Measurements from ENCODE around the gene LDB3.
A peak's percentile ranks its signal among the peaks of the same experiment; 100 is the strongest.
"Not testable (repeated sequence)": the region's sequence is repeated elsewhere in the genome, so short reads cannot be mapped to it uniquely, and the experiment has no call there.

Gene LDB3

DNA sequence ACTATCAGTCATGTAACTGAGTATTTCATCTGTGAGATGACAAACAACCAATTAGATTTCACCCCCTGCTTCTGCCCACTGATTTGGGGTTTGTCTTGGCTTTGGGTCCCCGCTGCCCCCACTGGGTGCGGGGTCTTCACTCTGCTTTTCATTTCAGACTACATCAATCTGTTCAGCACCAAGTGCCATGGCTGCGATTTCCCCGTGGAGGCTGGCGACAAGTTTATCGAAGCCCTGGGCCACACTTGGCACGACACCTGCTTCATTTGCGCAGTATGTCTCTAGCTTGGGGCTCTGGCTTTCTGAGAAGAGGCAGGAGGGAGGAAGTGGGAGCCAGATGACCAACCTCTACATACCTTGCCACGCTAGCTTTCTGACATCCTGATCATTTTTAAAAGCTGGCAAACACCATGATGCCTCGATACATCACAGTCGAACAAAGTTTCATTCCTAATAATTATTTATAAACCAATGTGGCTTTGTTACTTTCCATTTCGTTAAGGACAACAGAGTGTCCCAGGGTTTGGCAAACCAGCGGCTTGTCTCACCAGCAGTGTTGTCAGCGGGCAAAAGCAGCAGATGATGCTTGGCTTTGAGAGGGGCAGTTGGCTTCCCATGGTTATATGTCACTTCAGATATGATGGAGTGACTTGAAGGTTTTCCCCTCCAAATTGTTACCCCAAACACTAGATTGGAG, 57.8 kb downstream of the LDB3 start:
- no peak for DNase-seq (ENCODE audit: insufficient read length, low spot score)
- FAIRE-seq, result no peak

DNA sequence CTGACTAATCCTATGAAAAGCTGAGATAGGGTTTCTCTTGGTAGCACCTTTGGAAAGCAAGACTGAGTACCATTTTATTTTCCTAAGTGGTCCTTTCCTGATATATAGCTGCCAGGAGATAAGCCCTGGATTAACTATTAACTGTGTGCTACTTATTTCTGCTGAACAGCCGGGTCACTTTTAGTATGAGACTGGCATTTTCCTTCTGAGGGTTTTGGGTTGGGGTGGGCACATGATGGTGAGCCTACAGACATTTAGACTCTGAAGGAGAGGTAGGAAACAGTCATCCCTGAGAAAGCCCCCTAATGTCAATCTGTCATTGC, 58.3 kb downstream of the LDB3 start:
- no peak for FAIRE-seq
- DNase-seq (ENCODE audit: insufficient read length, low spot score), result no peak

DNA sequence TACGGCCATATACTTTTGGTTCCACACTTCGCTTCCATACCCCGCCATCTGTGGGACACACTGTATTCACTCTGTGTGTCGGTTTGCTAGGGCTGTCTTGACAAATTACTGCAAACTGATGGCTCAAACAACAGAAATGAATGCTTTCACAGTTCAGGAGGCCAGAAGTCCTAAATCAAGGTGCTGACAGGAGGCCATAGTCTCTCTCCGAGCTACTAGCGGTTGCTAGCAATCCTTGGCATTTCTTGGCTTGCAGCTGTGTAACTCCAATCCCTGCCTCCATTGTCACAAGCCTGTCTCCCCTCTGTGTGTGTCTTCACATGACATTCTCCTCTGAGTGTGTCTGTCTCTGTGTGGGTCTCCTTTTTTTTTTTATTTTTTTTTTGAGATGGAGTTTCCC, 59.2 kb downstream of the LDB3 start:
- DNase-seq (ENCODE audit: insufficient read length, low spot score), result no peak

DNA sequence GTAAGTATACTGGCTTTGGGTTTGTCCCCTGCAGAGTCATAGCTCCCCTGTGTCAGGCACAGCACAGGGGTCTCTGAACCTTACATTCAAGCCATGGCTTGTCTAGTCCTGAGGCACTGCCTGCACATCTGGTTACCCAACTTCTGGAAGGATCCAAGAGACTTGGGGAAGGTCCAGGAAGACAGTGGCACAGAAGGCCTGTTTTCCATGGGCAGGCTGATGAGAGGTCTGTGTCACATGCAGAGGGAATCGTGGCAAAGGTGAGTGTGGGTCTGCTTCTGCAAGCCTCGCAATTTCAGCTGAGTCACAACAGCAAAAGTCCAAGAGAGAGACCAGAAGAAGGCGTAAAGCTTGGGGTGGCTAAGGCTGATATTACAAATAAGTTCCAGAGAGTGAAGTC, 59.7 kb downstream of the LDB3 start:
- FAIRE-seq (no peak), DNase-seq (ENCODE audit: insufficient read length, low spot score) (no peak)

More for the DNA sequence above, 59.2 kb downstream of the LDB3 start:
- FAIRE-seq, result no peak

DNA sequence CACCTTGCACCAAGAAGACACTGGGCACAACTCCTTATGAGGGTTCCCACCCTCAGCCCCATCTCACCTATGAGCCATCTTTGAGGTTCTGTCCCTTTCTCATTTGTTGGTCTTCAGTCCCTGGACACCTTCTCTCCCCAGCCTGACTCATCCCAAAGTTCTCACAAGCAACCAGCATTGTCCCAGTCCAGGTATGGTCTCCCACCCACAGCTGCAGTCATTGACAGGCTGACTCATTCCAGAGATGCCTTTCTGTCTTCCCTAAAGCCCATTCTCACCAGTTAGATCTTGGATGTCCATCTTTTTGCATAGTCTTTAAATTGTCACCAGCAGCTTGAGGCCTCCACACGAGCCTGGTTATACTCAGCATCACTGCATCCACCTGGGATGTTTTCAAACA, 61.4 kb downstream of the LDB3 start:
- no peak for DNase-seq (ENCODE audit: insufficient read length, low spot score)
- FAIRE-seq, result no peak

DNA sequence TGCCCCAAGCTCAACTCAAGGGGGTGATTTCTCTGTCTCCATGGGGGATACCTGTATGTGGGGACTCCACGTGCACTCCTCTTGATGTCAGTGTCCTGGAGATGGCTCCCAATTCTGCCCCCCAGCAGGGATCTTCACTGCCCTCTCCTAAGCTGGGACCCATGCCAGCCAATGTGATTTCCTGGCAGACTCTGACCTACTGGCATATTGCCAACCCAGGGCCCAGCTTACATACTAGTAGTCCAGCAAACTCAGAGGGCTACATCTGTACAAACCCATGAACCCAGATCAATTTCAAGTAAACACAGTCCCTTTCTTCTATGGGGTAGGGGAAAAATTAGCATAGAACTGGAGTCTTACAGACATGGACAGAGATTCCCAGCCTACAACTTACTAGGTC, 61.9 kb downstream of the LDB3 start:
- no peak for DNase-seq (ENCODE audit: insufficient read length, low spot score)
- FAIRE-seq, result no peak

DNA sequence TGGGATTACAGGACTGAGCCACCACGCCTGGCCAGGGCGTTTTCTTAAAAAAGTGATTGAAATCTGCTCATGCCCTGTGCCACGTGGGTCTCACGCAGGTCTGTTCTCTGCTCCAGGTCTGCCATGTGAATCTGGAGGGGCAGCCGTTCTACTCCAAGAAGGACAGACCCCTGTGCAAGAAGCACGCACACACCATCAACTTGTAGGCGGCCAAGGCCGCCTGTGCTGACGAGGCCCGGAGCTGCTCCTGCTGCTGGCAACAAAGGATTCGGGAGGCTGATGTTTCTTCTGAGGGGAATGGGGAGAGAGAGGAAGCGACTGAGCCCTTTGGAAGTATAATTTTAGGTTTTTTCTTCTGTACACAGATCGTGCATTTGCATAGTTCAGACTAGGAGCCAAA, 64.5 kb downstream of the LDB3 start:
- no peak for DNase-seq (ENCODE audit: insufficient read length, low spot score)
- FAIRE-seq, result no peak

DNA sequence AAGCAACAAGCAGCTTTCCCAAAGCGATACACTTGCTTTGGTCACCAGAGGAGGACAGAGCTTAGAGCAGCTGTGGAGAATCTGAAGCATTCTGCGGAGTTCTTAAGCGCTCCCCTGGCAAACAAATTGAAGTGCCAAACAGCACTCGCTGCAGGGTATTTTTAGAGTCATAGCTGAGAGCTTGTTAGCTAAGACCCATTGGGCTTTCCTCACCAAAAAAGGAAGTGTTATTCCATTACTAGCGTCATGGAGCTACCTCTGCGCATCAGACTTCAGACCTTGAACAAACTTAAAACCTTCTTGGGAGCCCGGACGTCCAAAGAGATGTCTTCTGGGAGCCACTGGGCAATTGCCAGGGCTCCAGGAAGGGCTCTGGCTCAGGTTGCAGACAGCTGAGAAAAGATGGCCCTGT, 65.0 kb downstream of the LDB3 start:
- FAIRE-seq, result no peak
- no peak for DNase-seq (ENCODE audit: insufficient read length, low spot score)

DNA sequence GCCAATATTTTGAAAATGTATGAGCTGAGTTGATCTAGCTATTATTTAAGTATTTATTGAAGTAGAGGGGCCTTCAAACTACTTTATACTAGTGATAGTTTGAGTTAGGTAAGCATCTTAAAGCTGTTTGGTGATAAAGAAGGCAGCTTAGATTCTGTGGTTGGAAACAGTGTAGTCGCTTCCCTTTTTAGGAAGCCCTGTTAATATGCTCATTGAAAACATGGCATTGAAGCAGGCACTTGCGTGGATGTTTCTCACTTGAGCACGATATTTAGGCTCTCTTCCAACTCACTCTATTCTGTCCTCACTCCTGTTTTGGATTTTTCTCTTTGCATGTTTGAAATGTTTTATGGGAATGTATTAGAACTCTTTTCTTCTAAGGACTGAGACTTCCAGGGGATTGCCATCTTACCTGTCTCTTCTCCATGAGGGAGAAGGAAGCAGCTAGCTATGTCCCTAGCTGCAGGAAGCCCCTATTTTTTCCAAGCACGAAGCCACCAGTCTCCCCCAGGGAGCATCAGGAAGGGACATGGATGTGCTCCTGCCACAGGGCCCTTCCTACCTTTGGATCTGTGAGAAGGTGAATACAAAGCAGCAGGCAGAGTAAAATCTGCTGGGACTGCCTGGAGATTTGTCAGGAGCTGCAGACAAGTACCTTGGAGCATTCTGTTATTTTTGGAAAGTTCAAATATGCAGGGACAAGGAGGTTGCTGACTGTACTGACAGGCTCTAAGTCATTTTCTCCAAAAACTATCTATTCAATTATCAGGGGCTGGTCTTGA, 66.1 kb downstream of the LDB3 start:
- FAIRE-seq, result no peak
- DNase-seq (ENCODE audit: insufficient read length, low spot score), result no peak

DNA sequence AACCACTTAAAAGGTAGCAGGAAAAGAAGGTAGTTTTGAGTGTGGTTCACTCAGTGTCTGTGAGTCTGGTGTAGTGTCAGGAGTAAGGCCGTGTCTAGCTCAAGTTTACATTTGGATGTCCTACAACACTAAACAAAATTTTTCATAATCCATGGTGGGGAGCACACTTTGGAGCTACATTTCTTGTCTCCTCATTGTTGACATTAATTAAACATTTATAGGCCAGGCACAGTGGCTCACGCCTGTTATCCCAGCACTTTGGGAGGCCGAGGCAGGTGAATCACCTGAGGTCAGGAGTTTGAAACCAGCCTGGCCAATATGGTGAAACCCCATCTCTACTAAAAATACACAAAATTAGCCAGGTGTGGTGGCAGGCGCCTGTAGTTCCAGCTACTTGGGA, 67.0 kb downstream of the LDB3 start:
- not testable (repeated sequence) for DNase-seq (ENCODE audit: insufficient read length, low spot score); FAIRE-seq

DNA sequence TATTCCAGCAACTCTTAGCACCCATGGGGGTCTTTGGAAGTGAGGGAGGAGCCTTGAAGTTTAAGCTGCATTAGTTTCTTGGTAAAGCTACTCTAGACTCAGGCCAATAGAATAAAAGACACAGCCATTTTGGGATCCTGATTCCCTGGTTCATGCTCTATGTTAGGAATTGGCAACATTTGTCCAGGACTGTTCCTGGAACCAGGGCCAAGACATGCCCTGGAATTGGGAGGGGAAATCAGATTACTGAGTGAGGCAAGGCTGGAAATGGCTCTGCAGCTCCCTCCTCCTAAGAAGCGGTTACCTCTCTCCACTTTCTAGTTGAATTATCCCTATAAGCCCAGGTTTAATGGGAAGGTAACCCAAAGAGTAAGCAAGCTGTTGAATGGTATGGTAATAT, 73.9 kb downstream of the LDB3 start:
- DNase-seq (ENCODE audit: insufficient read length, low spot score) (no peak), FAIRE-seq (no peak)

DNA sequence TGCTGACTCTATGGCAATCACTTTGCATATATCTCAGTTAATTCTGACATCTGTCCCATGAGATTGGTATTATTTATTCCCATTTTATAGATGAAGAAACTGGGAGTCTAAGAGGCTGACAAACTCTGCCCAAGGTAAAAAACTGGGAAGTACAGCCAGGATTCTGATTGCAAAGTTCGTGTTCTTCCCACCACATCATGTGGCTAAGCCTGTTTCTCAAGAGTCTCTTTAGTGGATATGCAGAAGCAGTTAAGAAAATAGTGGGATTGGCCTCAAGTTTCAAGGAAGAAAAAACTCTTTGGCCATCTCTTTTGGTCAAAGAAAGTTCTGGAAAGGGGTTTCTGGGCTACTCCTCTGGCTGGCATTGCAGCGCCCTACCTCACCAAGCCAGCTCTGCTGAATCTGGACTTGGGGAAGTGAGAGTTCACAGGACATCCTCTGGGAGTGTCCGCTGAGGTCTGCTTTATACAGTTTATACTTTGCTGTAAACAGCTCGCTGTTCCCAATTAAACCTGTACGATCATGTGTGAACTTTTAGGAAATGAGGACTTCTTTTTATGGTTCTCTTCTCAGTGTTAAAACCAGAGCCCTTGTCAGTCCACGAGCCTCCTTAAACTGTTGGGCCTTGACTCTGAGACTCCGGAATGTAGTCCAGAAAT, 75.9 kb downstream of the LDB3 start:
- FAIRE-seq (no peak), DNase-seq (ENCODE audit: insufficient read length, low spot score) (no peak)

DNA sequence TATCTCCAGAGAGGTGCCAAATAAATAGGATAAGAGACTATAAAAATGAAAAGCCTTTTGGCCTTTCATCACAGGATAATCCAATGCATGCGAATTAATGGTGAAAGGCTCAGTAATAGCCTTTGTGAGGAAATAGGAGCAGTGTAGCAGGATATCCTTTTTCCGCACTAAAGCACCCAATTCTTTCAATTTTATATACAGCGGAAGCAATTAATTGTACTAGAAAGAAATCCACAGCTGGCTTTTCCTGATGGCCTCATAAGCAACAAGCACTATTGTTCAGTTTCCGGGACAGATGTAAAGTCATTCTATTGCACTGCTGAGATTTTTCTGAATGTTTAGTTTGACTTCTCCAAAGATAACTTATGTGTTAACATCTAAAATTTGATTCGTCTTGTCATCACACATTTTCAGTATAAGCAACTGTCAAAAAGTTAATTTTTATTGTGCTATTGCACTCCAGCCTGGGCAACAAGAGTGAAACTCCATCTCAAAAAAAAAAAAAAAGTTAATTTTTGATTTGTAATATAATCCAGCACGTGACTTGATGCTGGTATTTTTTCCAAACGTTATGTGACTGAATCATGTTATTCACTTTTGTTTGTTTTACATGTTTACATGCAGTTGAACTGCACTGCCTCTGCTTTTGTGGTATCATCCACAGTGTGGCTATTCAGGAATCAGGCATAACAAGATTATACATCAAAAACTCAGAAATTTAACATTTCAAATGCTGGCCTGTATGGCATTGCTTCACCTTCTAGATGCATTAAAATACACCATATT, 79.7 kb downstream of the LDB3 start:
- FAIRE-seq (no peak), DNase-seq (ENCODE audit: insufficient read length, low spot score) (no peak)

DNA sequence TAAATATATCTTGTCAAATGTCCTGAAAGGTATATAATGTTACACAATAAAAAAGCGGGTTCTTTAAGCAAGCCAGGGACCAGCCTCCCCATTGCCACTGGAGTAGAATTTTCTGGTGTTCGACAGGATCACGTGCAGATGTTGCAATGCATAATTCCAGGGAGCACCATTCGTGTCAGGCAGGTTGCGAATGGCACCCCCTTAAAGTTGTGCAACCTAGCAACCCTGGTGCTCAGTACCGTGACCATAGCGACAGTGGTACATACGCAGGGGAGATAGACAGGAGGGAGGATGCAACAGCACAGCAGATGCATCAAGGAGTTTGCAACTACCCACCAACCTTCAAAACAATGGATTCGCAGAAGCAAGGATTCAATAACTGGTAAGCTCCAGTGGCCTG, 81.5 kb downstream of the LDB3 start:
- DNase-seq (ENCODE audit: insufficient read length, low spot score), result no peak
- FAIRE-seq, result no peak

DNA sequence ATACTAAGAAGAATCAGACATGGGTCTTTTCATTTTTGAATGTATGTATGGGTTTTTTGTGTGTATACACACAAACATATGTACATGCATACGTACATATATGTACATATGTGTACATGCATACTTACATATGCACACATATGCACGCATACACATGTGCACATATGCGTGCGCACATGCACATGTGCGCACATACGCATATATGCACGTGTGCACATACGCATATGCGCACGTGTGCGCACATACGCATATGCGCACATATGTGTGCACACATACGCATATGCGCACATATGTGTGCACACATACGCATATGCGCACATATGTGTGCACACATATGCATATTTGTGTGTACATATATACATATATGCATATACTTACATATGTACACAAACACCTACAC, 83.2 kb downstream of the LDB3 start:
- DNase-seq (ENCODE audit: insufficient read length, low spot score) (no peak), FAIRE-seq (no peak)

DNA sequence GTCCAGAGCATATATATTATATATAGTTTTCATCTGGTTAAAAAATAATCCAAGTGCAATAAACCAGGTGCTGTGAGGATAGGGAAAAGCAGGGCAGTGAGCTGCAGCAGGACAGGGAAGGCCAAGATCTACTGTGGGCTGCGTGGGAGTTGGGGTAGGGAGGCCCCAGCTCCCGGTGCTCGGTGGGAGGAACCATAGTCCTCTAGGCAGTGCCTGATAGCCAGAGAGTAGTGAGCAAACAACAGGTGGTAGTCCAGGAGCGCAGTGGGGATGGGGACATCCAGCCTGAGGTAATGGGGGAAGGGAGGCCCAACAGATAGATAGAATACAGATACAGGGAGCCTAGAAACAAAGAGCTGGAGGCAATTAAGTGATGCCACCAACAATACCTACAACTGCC, 84.0 kb downstream of the LDB3 start:
- DNase-seq (ENCODE audit: insufficient read length, low spot score) (no peak), FAIRE-seq (no peak)

DNA sequence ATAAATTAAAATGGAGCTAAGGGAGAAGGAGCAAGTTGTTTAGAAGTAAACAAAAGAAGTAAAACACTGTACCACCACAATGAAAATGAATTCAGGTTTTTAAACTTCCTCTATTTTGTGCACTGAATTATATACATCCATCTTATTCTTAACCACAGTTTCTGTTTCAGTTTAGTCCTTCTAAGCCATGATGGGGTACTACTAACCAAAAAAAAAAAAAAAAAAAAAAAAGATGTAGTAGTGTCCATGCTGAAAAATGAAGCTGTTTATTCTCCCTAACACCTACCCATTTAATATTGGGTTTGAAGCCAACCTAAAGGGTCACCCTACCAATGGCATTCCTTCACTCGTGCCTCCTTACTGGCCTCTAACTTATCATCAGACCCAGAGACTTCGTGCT, 84.7 kb downstream of the LDB3 start:
- DNase-seq (ENCODE audit: insufficient read length, low spot score), result no peak
- FAIRE-seq, result peak; percentile 55

DNA sequence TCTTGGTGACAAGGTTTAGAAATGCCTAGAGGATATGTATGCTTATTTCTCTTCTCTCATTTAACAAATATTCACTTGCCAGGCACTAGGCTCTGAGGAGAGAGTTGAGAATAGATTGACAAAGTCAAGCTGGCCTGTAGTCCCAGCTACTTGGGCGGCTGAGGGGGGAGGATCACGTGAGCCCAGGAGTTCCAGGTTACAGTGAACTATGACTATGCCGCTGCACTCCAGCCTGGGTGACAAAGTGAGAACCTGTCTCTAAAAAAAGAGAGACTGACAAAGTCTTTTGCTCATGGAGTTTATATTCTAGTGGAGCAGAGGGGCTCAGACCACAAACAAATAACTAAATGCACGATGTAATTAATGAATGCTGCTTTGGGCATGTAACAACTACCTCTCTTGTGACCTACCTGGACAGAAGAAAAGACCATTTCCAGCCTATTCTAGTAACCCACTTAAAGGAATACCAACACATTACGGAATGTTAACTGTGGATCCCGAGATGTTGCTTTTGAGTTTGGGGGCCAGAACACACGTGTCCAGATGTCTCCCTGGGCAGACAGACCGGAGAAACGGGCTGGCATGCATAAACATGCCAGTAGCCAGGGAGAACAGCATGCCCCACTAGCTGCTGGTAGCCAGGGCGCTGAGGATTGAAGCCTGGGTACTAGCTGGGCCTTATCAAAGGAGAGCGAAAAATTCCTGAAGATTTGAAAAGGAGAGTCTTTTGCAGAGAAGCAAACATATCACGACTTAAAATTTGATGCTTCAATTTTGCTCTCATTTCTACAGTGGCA, 85.5 kb downstream of the LDB3 start:
- FAIRE-seq (no peak), DNase-seq (ENCODE audit: insufficient read length, low spot score) (no peak)

DNA sequence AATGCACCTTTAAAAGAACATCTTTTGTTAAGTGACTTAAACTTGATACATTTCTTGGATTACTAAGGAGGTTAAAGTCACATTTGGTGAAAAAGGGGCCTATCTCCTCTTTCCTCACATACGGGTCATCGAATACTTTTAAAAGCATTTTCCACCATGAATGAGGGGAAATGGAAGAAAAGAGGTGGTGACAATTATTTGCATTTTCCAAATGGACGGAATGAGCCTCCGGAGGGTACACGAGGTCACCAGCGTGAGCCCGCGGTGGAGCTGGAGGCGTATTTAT, 87.1 kb downstream of the LDB3 start:
- FAIRE-seq (peak; percentile 78), DNase-seq (ENCODE audit: insufficient read length, low spot score) (no peak)

DNA sequence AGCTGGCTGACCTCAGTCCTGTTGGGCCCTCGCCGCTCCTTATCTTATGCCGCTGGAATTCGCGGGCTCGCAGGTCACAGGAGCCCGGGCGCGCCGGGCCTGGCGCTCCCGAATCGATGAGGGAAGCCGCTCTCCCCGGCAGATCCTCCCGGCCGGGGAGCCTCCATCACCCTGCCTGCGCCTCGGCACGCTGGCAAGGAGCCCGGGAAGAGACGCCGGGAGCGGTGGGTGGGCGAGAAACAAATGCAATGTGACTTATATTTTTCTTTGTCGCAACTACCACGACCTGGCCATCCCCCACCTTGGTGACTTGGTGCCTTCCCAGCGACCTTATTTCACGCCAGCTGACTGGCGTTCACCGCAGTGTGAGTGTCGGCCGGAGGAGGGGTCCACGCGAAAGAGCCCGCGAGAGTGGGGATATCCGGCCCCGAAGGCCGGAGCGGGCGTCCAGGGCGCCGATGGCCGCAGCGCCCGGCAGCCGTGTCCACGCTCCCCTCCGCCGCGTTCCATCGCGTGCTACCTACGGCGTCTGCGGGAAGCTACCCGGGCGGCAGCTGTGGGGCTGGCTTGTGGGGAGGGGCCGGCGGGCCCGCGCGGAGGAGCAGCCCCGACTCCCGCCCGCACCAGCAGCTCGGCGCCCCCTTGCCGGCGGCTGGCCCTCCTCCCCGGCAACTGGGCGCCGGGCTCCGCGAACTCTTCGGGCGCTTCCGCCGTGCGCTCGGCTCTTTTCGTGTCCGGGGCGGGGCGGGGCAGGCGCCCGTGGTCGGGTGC, 87.6 kb downstream of the LDB3 start:
- no peak for FAIRE-seq

More for the DNA sequence above, 87.6 kb downstream of the LDB3 start:
- peak; percentile 85 for DNase-seq (ENCODE audit: insufficient read length, low spot score)
